Stimulated activated CD4-positive, alpha-beta T cell treated with anti-CD3 and anti-CD28 coated beads, Interleukin-15, amount 100 ng/mL, for 1 hour (primary cell): ENCODE data around the gene DZIP1L.

ENCODE experiments used
- DNase-seq, 2 donors: peaks; one replicate each; pipeline ENCODE4 v3.0.0-alpha.2; 2020; ENCODE audit warnings: low read depth in 1 of 2, low spot score in 1 of 2

Gene DZIP1L

GRCh38 chr3:138072796-138073195, 42.6 kb downstream of the DZIP1L start:
- no peak for DNase-seq

GRCh38 chr3:138070006-138070405, 45.4 kb downstream of the DZIP1L start:
- no peak for DNase-seq

GRCh38 chr3:138068579-138069174, 46.7 kb downstream of the DZIP1L start:
- DNase-seq, result peak; percentile 47 to 63

GRCh38 chr3:138068046-138068445, 47.4 kb downstream of the DZIP1L start:
- no peak for DNase-seq

- no peak for DNase-seq
Measured at GRCh38 chr3:138066972-138067371, 48.4 kb downstream of the DZIP1L start.

GRCh38 chr3:138066383-138066782, 49.0 kb downstream of the DZIP1L start:
- no peak for DNase-seq

GRCh38 chr3:138065949-138066348, 49.5 kb downstream of the DZIP1L start:
- no peak for DNase-seq

GRCh38 chr3:138063416-138063815, 52.0 kb downstream of the DZIP1L start:
- DNase-seq, result no peak

GRCh38 chr3:138062626-138063025, 52.8 kb downstream of the DZIP1L start:
- DNase-seq, result no peak

GRCh38 chr3:138062037-138062436, 53.4 kb downstream of the DZIP1L start:
- no peak for DNase-seq

GRCh38 chr3:138060792-138061191, 54.6 kb downstream of the DZIP1L start:
- DNase-seq, result no peak

GRCh38 chr3:138059261-138059660, 56.1 kb downstream of the DZIP1L start:
- DNase-seq, result no peak

GRCh38 chr3:138057384-138057783, 58.0 kb downstream of the DZIP1L start:
- DNase-seq, result no peak

- DNase-seq, result no peak
Measured at GRCh38 chr3:138054057-138054456, 61.4 kb downstream of the DZIP1L start.

- no peak for DNase-seq
Measured at GRCh38 chr3:138051947-138052802, 63.2 kb downstream of the DZIP1L start.

- DNase-seq, result no peak
Measured at GRCh38 chr3:138049157-138049919, 66.1 kb downstream of the DZIP1L start.

GRCh38 chr3:138047596-138048158, 67.7 kb downstream of the DZIP1L start:
- no peak for DNase-seq

GRCh38 chr3:138046955-138047354, 68.5 kb downstream of the DZIP1L start:
- no peak for DNase-seq

- no peak for DNase-seq
Measured at GRCh38 chr3:138046085-138046484, 69.3 kb downstream of the DZIP1L start.

- DNase-seq, result no peak
Measured at GRCh38 chr3:138043266-138044029, 72.0 kb downstream of the DZIP1L start.

GRCh38 chr3:138042043-138042442, 73.4 kb downstream of the DZIP1L start:
- DNase-seq, result no peak
